Inflammatory macrophage (primary cell): ENCODE measurements around the gene CALD1.

Source experiments
- DNase-seq, 2 donors: peaks; one replicate each; pipeline ENCODE4 v3.0.0-alpha.2; 2020 to 2022

The CALD1 gene

DNA sequence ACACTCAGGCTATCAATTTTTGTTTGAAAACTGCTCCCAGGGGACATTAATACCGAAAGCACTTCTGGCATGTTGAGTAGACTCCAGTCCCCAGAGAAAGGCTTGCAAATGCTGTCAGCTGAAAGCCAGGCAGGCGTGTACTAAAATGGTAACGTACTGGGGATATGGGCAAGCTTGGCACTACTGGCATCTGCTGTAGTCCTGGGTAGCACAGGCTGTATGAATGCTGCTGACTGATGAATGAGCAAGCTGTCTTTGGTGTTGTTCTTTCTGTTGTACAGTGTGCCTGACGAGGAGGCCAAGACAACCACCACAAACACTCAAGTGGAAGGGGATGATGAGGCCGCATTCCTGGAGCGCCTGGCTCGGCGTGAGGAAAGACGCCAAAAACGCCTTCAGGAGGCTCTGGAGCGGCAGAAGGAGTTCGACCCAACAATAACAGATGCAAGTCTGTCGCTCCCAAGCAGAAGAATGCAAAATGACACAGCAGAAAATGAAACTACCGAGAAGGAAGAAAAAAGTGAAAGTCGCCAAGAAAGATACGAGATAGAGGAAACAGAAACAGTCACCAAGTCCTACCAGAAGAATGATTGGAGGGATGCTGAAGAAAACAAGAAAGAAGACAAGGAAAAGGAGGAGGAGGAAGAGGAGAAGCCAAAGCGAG, 153.4 kb downstream of the CALD1 start:
- DNase-seq = no peak

GRCh38 chr7:134933460-134934068, 154.1 kb downstream of the CALD1 start:
- DNase-seq = no peak

GRCh38 chr7:134935701-134936100, 156.3 kb downstream of the CALD1 start:
- no peak for DNase-seq

DNA sequence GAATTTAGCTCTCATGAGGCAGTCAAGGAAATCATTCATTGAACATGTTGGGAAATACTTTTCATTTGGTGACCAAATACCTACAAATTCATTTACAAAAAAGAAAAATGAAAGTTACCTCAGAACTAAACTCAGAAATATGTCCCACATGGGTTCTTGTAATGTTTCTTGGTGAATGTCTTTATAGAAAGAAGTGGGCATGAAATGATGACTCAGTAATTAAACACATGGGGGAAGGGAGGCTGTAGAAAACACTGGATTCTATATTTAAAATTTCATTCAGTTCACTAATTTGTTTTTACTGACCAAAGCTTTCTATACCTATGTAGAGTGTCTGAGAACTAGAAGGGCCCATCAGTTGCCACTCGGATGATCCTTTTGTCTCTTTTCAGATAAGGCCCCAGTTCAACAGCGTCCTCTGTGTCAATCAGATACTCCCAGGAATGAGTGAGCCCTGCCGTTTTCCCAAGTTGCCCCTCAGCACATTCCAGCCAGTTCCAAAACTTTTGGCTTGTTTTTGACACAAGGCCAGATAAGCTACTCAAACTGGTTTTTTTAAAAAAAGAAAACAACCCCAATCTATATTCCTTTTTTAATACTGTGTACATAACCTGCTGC, 157.6 kb downstream of the CALD1 start:
- no peak for DNase-seq

DNA sequence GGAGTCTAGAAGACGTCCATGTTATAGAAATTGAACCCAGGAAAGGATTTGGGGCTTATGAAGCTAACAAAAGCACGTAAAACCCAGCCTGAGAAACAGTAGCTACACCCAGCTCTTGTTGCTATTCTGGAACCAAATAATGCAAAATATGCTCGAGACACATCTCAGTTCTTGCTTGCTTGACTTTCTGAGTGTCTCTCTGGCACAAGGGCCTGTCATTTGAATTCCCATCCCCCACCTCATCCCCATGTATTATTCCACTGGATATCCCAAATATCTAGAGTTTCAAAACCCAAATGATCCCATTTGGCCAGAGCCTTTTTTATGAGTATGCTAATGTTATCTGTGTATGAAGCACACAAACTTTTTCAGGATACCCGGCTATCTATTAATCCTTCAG, 158.7 kb downstream of the CALD1 start:
- no peak for DNase-seq

DNA sequence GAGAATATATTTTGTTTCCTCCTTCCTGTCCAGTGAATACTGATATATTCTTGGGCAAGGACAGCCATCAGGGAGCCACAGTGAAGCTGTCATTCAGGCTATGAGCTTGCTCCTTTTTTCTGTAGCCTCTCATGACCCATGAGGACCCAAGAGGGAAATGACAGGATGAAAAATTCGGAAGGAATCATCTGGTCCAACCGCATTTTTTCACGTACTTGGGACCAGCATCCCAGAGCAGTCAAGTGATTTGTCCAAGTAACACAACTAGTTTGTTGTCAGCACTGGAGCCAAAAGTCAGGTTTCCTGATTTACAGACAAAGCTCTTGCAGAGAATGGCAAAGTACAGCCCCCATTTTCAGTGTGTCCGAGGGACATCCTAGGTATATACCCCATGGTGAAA, 159.7 kb downstream of the CALD1 start:
- DNase-seq = no peak

DNA sequence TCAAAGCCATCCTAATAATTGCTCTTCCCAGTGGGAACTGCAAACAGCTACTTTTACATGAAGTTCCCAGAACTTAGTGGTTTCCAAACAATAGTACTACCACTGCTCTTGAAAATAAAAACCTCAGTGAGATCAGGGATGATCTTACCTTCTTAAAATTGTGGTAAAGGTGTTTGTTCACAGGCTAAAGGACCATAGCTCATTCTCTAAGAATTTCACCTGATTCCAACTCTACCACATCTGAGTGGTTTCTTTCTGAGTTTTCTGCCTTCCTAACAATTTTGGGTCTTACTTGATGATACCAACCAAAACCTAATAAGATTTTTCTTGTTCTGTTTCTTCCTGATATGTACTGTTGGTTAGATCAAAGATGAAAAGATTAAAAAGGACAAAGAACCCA, 161.3 kb downstream of the CALD1 start:
- no peak for DNase-seq

- no peak for DNase-seq
Observed at GRCh38 chr7:134941185-134941900, 161.9 kb downstream of the CALD1 start.

DNA sequence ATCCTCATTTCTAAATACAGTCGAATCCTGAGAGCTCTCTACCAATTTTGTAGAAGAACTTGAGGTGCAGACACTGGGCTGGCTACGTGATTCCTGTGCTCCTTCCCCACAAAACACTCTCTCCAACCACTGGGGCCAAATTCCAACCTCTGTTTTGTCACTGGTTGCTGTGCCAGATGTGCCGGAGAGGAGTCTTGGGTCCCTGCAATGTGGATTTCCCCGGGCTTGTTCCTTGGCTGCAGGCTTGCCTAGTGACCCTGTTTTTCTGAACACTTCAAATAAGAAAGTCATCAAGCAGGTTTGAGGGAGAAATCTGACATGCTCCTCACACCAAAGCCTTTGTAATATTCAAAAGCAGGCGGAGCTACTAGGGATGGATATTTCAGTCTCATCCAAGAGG, 162.5 kb downstream of the CALD1 start:
- DNase-seq = no peak

GRCh38 chr7:134942690-134943466, 163.4 kb downstream of the CALD1 start:
- DNase-seq = no peak

GRCh38 chr7:134943785-134944400, 164.5 kb downstream of the CALD1 start:
- peak; percentile 35 to 50 for DNase-seq

DNA sequence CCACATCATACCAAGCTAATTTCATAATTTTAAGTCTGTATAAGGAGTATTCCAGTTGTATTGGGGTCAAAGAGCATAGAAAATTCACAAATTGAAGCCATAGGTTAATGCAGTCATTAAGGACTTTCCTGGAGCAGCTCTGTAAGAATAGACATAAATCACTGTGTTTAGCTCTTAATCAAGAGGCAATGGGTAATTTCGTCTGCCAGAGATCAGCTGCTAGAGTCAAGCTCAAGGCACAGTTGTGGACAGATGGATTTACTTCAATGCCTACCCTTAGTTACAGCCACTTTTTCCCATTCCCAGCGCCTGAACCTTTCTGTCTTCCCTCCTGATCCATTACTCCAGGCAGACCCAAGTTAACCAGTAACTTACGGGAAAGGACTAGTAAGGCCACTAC, 166.3 kb downstream of the CALD1 start:
- no peak for DNase-seq

- peak; percentile 43 to 44 for DNase-seq
Observed at GRCh38 chr7:134946260-134946659, 166.8 kb downstream of the CALD1 start.

DNA sequence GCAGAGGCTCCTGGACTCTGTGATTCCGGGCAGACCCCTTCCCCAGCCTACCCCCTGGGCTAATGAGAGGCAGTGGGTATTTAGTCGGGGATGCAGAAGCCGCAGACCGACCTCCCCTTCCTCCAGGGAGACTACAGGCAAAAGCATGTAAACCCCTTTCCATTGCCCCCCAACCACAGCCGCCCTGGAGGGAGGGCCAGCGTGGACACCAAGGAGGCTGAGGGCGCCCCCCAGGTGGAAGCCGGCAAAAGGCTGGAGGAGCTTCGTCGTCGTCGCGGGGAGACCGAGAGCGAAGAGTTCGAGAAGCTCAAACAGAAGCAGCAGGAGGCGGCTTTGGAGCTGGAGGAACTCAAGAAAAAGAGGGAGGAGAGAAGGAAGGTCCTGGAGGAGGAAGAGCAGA, 167.9 kb downstream of the CALD1 start:
- no peak for DNase-seq

- DNase-seq = no peak
Observed at GRCh38 chr7:134947831-134948230, 168.4 kb downstream of the CALD1 start.

DNA sequence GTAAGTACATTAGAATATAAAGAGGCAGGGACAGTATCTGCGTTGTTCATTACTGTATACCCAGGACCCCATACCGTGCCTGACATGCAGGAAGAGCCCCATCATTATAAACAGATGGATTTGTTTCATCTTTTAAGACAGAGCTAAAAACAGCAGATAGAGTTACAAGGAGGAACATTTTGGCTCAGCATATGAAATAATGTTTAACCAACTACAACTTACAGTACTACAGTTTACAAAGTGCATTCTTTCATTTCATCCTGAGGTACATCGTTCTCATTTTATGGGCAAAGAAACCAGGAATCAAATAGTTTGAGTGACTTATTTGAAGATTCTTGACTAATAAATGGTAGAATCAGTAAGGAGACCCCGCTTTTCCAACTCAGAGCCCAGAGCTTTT, 168.8 kb downstream of the CALD1 start:
- no peak for DNase-seq

- no peak for DNase-seq
Observed at GRCh38 chr7:134948736-134949135, 169.3 kb downstream of the CALD1 start.

- no peak for DNase-seq
Observed at GRCh38 chr7:134949171-134949570, 169.7 kb downstream of the CALD1 start.

DNA sequence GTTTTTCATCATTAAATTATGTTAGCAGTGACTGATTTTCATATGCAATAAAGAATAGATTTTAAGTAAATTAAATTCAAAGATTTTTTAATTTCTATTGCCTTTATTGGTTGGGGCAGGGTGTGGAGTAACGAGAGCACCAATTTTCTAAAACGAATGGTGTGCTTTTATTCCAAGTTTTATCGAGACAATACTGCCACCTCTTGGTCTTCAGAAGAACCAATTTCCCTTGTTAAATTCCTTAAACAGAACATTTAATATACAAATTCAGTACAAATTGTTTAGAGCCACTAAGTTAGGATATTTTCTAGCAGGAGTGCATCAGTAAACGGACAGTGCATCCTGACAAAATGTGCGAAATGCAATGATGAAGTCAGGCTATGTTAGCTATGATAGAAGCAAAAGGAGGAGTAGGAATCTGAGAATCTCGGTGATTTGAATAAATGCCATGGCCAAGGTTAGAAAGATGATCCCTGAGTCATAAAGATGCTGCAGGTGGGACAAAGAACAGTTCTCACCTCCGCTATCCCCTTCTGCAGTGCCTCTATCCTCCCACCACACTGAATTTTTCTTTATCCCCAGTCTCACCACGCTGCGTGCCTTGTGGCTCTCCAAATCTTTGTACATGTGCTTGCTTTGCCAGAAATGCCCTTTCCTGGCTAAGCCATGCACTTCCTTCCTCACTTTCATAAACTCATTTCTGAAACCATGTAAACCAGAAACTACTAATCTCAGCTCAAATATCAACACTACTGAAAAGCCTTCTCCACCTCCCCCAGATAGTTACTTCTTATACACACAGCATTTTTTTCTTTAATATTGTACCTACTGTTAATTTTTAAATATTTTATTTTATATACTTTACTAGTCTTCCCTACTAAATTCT, 175.0 kb downstream of the CALD1 start:
- peak; percentile 15 to 41 for DNase-seq

DNA sequence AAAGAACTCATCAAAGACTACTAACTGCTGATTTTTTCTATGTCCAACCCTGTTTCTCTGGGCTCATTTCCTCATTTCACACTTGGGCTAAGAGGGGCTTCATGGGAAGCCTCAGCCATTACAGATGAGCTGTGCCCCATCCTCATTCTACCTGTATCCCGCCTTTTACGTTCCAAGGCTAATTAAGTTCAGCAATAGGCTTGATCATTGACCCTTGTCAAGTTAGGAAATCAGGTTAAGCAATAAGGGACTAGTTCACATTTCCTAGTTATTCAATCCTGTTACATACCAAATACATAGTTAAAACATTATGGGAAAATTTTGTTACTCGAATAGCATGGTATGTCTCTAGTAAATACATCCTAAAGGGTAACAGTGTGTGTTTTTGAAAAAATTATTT, 177.6 kb downstream of the CALD1 start:
- no peak for DNase-seq

DNA sequence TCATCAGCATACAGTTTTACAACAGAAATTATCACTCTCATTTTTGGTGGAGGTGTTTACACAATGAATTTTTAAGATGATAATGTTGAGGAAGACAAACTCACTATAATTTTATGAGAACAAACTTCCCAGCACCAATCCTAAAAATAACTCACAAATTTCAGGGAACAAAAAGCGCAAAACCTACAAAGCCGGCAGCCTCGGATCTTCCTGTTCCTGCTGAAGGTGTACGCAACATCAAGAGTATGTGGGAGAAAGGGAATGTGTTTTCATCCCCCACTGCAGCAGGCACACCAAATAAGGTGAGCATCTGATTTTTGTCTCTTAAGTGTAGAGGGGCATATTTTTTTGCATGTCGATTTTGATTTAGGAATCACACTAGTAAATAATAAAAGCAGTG, 180.4 kb downstream of the CALD1 start:
- DNase-seq = no peak
